ENCODE measurements around the gene EVI2B.

- TF ChIP-seq POLR2A (IDR thresholded peaks at IDR 0.05; ENCODE audit: borderline replicate concordance, extremely low read depth, insufficient read depth, insufficient read length): no peak
- TF ChIP-seq CTCF (IDR thresholded peaks at IDR 0.05 in 2 of 3, conservative IDR thresholded peaks at IDR 0.05 in 1 of 3; ENCODE audit: borderline replicate concordance in 1 of 3, insufficient read depth in 1 of 3, low read depth in 2 of 3, low read length in 2 of 3): no peak
Observed at GRCh38 chr17:31318851-31319661, 5.2 kb upstream of the EVI2B start.
